Psoas muscle (tissue), 8 donors: ENCODE results near the gene SDCBP2. TPM values are rescaled to one million over a fixed set of nuclear protein-coding genes. Genes with fewer than 3 reads are reported as not detected.

Source experiments
- ATAC-seq, 4 donors: fragments of 200-7000 bp; cut with Tn5 transposase; one replicate each; pipeline ENCODE4 v1.9.1; 2020; ENCODE audit warnings: moderate library complexity in 3 of 4, mild to moderate bottlenecking in 2 of 4
- DNase-seq, 2 donors: peaks; one replicate each; pipeline ENCODE4 v3.0.0-alpha.2; 2020
- H3K27ac ChIP-seq: fragments of 200-600 bp; one replicate; pipeline ENCODE4 v1.8.0; 2022
- H3K27me3 ChIP-seq, 3 donors: fragments of 200-600 bp in 1 of 3; one replicate each; pipeline versions ENCODE4 v1.6.1 to v1.8.0; 2013 to 2022; ENCODE audit warnings: low read length in 2 of 3, mild to moderate bottlenecking in 2 of 3, moderate library complexity in 1 of 3; ENCODE audit not compliant: insufficient read depth in 3 of 3
- H3K36me3 ChIP-seq, 2 donors: fragments of 200-600 bp in 1 of 2; one replicate each; pipeline versions ENCODE4 v1.6.1 to v1.8.0; 2013 to 2022; ENCODE audit warnings: low read depth in 1 of 2, mild to moderate bottlenecking in 1 of 2, moderate library complexity in 1 of 2; ENCODE audit not compliant: insufficient read depth in 1 of 2
- H3K4me1 ChIP-seq: fragments of 200-600 bp; one replicate; pipeline ENCODE4 v1.8.0; 2022
- H3K4me3 ChIP-seq: fragments of 200-600 bp; one replicate; pipeline ENCODE4 v1.8.0; 2022; ENCODE audit warnings: mild to moderate bottlenecking
- H3K9me3 ChIP-seq: fragments of 200-600 bp; one replicate; pipeline ENCODE4 v1.8.0; 2022
- CTCF ChIP-seq: fragments of 200-600 bp; IDR thresholded peaks from one replicate; pipeline ENCODE4 v1.8.0; 2022; ENCODE audit warnings: antibody characterized with exemption
- WGBS, 3 donors: extraction: QIAGEN DNeasy Blood & Tissue Kit; methylation state at CpG; one replicate each; pipeline versions ENCODE4 v1.1.6 to v1.1.7; 2013; 5-methylcytosine and 5-hydroxymethylcytosine counted together
- intact Hi-C, 2 donors: fragments of 100-400 bp; cut with DNase I; formaldehyde crosslinking; loops; one replicate each; pipeline versions ENCODE4 v1.11.0 to v1.14.2; 2022
- polyA plus RNA-seq, 3 donors: library from polyadenylated mRNA; stranded (reverse); fragments of 200-250 nt; gene quantifications; one replicate each; pipeline ENCODE4 v1.2.3, GENCODE V29; 2013
- total RNA-seq, 4 donors: library from RNA; stranded (reverse); fragmentation: NEBNext Ultra II Directional in 2 of 4; extraction: Animal tissue kit (Norgen Biotek cat#: 25700) in 2 of 4; gene quantifications; one replicate each; pipeline versions ENCODE4 v1.2.1 to v1.2.4, GENCODE V29; 2021 to 2023
- donor health status: healthy with polysubstance abuse.
- donor health status: DM: no; HTN: no; CAD: no; lungs with moderate emphysema.
- donor health status: Bipolar disorder and iron deficiency.
- donor health status: healthy.
- donor health status: DM: yes; HTN: yes; CAD: no.
- donor health status: DM: no; HTN: no; CAD: no.
- donor health status: DM: no; HTN: no; CAD: no.
- donor health status: DM: yes; HTN: yes; CAD: no.

Gene SDCBP2
- total and polyA plus RNA-seq, 7 donors = 1.6 to 10.5 (median 2.0) TPM

GRCh38 chr20:1267809-1268374 lies 61.0 kb downstream of the SDCBP2 start:
- Histone ChIP-seq H3K27me3 (no peaks in the 10 kb centered on the region), H3K9me3 (no peaks in the 10 kb centered on the region), H3K4me3 (no peak overlapping the region), H3K36me3 (no peaks in the 10 kb centered on the region), H3K4me1 (peaks cover 4% of the 10 kb centered on the region), H3K27ac (no peak overlapping the region)
- ATAC-seq = no peak
- DNase-seq = no peak
- TF ChIP-seq CTCF = no peak
- intact Hi-C loops = no loop called here
- WGBS, 3 donors = 87 to 95% (median 89%) methylated on average over 3 of the region's 3 CpGs

GRCh38 chr20:1267161-1267560 lies 61.8 kb downstream of the SDCBP2 start:
- Histone ChIP-seq H3K4me1 (peaks cover 4% of the 10 kb centered on the region), H3K27me3 (peaks cover 0 to 3% (median 0%) of the 10 kb centered on the region in 3 donors), H3K36me3 (no peaks in the 10 kb centered on the region), H3K4me3 (peak overlapping the region; percentile 86), H3K9me3 (no peaks in the 10 kb centered on the region), H3K27ac (no peak overlapping the region)
- intact Hi-C loops = no loop called here
- WGBS, 3 donors = 71 to 84% (median 75%) methylated on average over 8 of the region's 8 CpGs
- ATAC-seq = no peak
- TF ChIP-seq CTCF = no peak
- no peak for DNase-seq

GRCh38 chr20:1266167-1266973 lies 62.6 kb downstream of the SDCBP2 start, which contains the start of gene SNPH:
TSS of gene SNPH (plus strand) at chr20:1266294. CDS start at chr20:1296240, 29,946 bp downstream.
- Histone ChIP-seq H3K9me3 (no peaks in the 10 kb centered on the region), H3K4me1 (peaks cover 4% of the 10 kb centered on the region), H3K36me3 (no peaks in the 10 kb centered on the region), H3K27ac (peak within 1 kb of the TSS; percentile 10), H3K27me3 (peaks cover 0 to 4% (median 0%) of the 10 kb centered on the region in 3 donors), H3K4me3 (peak within 1 kb of the TSS; percentile 86)
- no peak for TF ChIP-seq CTCF
- WGBS, 3 donors = 0 to 1% (median 1%) methylated on average over 50 to 61 of the region's 61 CpGs
- peak; percentile 80 to 96 (median 90) for ATAC-seq
- peak; percentile 80 to 81 for DNase-seq
- intact Hi-C loops = no loop called here

GRCh38 chr20:1265916-1266166 lies 63.1 kb downstream of the SDCBP2 start:
- WGBS, 3 donors = 3 to 9% (median 4%) methylated on average over 10 of the region's 10 CpGs
- peak overlapping the region; percentile 10 for H3K27ac ChIP-seq
- H3K27me3 ChIP-seq = peaks cover 0 to 4% (median 0%) of the 10 kb centered on the region in 3 donors
- peaks cover 4% of the 10 kb centered on the region for H3K4me1 ChIP-seq
- no peaks in the 10 kb centered on the region for H3K9me3 ChIP-seq
- peak overlapping the region; percentile 86 for H3K4me3 ChIP-seq
- intact Hi-C loops = no loop called here
- DNase-seq (no peak), ATAC-seq (no peak)
- no peak for TF ChIP-seq CTCF
- H3K36me3 ChIP-seq = no peaks in the 10 kb centered on the region
